ENCODE results near the gene NOB1.

GRCh38 chr16:69721441-69721957 lies 33.2 kb downstream of the NOB1 start:
- TF ChIP-seq GLIS3 (CRISPR knock-in tag; IDR thresholded peaks at IDR 0.05) = no peak
- TF ChIP-seq PATZ1 (CRISPR knock-in tag; IDR thresholded peaks at IDR 0.05; ENCODE audit: borderline replicate concordance) = no peak
- no peak for TF ChIP-seq TSHZ2 (CRISPR knock-in tag; IDR thresholded peaks at IDR 0.05)
- no peak for TF ChIP-seq TCF4 (CRISPR knock-in tag; IDR thresholded peaks at IDR 0.05; ENCODE audit: borderline replicate concordance)
- no peak for TF ChIP-seq ZNF565 (CRISPR knock-in tag; conservative IDR thresholded peaks at IDR 0.05; ENCODE audit: low read depth)
- no peak for TF ChIP-seq CREB5 (CRISPR knock-in tag; IDR thresholded peaks at IDR 0.05; ENCODE audit: low read depth)
- no peak for TF ChIP-seq ZNF8 (CRISPR knock-in tag; IDR thresholded peaks at IDR 0.05)
- TF ChIP-seq POU6F1 (CRISPR knock-in tag; IDR thresholded peaks at IDR 0.05; ENCODE audit: borderline replicate concordance, low read depth) = no peak
- TF ChIP-seq ZFP30 (CRISPR knock-in tag; IDR thresholded peaks at IDR 0.05) = no peak
- no peak for TF ChIP-seq PPARA (CRISPR knock-in tag; IDR thresholded peaks at IDR 0.05; ENCODE audit: borderline replicate concordance)
- TF ChIP-seq ZNF70 (CRISPR knock-in tag; IDR thresholded peaks at IDR 0.05) = no peak
- no peak for TF ChIP-seq ISL1 (CRISPR knock-in tag; IDR thresholded peaks at IDR 0.05)

Data from SK-N-SH treated with all-trans-retinoic acid at 6 μM for 48 hours (cell line).